ENCODE results near the gene PCDHGB1.

GRCh38 chr5:141303756-141304155 is 46.1 kb upstream of the PCDHGB1 start, which contains the start of gene SLC25A2:
- TF ChIP-seq CTCF (IDR thresholded peaks at IDR 0.05), result no peak
- TF ChIP-seq POLR2AphosphoS5 (IDR thresholded peaks at IDR 0.05), result no peak
- no peak for TF ChIP-seq POLR2A (IDR thresholded peaks at IDR 0.05)
